ENCODE data around the gene PPP1R26.
"Not testable (repeated sequence)": the region's sequence is repeated elsewhere in the genome, so short reads cannot be mapped to it uniquely, and the experiment has no call there.

Gene PPP1R26, protein sequence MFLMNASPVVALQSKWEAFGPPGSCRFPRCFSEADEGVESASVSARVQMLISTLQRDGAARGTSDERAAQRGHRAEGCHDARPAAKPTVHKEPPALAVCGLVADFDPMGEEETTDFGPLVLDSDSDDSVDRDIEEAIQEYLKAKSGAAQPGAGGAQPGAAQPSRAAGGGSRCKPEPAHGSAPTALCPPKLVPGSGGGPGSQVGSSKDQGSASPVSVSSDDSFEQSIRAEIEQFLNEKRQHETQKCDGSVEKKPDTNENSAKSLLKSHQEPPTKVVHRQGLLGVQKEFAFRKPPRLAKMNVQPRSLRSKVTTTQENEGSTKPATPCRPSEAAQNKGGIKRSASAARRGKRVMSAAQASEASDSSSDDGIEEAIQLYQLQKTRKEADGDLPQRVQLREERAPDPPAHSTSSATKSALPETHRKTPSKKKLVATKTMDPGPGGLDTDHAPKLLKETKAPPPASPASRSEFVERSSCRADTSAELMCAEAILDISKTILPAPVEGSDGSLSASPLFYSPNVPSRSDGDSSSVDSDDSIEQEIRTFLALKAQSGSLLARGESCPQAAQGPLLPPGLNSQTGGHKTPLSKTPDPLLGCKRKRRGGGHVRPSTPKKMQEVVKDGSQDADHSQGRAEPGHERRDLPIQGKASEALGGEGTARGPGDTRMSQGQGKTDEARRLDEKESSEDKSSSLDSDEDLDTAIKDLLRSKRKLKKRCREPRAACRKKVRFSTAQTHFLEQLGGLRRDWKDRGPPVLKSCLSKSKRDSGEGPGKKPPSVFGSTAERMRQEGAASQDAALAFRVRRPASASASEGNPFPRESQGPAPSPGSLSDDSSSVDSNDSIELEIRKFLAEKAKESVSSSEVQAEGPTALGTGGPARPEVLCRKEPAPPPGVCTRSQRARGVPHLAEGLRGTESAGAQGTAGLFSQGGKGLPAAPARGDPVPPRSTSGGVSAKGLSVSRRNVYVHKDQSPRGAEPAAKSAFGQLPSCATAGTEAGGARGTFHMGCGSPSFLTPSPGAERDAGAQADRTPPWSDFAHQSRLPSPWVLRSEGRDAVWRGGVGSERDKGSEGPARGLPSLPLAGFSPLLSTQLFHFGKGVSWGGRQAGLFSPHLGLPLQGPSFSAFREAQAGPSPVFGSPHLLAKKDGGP (N-terminal part only)

DNA sequence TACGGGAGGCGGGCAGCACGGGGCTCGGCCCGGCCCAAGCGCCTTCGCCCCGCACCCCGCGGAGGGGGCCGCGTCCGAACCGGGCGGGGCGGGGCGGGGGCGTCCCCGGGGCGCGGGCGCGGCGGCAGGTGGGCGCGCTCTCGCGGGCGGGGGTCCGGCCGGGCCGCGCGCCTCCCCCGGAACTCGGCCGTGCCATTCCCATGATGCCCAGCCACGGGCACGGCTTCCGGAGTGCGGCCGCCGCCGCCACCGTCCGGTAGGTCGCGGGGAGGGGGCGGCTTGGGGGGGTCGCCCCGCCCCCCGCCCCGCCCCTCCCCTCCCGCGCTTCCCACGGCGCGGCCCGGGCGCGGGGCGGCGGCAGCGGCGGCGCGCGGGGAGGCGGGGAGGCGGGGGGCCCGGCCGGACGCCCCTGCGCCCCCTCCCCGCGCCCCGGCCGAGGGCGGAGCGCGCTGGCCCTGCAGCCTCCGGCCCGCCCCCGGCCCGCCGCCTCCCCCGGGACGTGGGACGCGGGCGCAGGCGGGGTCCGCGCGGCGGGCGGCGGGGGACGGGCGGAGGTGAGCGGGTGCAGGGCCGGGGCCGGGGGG, at the start of gene PPP1R26:
Gene PPP1R26, plus strand, starts transcription at position 314 of the 584 bp plus-strand sequence. CDS start 4,729 bp downstream, outside the sequence.
- peak; percentile 41 for DNase-seq

DNA sequence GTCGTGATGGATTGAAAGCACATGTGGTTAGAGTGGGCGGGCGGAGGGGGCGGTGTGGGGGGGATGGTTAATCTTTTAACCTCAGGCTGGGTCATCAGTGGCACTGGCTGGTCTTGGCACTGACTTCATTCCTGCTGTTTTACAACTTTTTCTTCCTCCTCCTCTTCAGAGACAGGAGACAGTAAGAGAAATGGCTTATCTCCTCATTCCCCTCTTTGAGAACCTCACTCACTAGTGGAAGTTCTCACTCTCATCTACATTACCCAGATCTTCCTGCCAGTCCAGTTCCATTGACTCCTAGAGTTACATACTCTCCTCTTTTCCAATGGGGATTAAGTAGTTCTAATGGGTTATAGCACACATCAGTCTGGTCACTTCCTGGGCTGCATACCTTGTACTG, 42.3 kb upstream of the PPP1R26 start:
- DNase-seq: no peak

DNA sequence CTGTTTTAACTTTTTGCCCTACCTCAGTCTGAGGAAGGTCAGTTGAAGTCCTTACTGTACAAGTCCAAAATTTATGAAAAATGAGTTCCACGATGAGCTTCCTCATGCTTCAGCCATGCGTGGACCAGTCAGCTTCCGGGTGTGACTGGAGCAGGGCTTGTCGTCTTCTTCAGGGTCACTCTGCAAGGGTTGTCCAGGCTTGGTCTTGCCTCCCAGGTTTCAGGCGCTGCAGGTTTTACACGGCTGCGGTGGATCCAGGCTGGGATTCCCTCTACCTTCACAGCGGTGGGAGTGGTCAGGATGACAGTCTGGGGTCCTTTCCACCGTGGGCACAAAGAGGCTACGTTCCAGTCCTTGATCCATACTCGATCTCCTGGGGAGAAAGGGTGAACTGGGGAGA, 41.9 kb upstream of the PPP1R26 start:
- DNase-seq: not testable (repeated sequence)

DNA sequence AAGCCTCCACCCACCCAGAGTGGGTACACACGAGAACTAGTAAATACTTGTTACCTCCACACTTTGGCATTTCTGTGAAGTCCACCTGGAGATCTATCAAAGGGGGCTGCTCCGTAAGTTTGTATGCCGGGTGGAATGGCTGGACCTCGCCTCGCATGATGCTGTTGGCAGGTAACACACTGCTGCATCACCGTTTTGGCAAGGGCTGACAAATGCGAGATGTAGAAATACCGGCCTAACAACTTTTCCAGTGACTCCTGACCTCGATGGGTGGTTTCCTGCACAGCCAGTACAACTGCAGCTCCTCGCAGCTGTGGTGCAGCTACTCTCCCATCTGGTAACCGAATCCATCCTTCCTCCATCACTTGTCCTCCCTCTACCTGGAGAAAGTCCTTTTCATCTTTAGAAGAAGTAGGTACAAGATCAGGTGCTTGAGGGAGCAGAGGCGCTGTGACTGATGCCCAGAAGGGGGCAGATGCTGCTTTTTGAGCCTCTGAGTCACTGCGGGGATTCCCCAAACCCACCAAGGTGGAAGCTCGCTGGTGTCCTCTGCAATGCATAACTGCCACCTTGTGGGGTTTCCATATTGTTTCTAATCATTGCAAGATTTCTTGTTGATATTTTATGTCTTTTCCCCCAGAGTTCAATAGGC, 40.9 kb upstream of the PPP1R26 start:
- not testable (repeated sequence) for DNase-seq

DNA sequence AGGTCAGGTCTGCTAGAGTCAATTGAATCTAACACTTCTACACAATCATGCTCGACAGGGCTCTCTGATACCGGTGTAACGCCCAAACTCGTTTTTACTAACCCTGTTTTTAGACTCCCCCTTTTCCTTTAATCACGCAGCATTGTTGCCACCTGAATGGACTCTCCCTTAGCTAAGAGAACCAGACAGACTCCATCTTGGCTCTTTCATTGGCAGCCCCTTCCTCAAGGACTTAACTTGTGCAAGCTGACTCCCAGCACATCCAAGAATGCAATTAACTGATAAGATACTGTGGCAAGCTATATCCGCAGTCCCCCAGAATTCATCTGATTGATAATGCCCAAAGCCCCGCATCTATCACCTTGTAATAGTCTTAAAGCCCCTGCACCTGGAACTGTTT, 40.1 kb upstream of the PPP1R26 start:
- not testable (repeated sequence) for DNase-seq

DNA sequence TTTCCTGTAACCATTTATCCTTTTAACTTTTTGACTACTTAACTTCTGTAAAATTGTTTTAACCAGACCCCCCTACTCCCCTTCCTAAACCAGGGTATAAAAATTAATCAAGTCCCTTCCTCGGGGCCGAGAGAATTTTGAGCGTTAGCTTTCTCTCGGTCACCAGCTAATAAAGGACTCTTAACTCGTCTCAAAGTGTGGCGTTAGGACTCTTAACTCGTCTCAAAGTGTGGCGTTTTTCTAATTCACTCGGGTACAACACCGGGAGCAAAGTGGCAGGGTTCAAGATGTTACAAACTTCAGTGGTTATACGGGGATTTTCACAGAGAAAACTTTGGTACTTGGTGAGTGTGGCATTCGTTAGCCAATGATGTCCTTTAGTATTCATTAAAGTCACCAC, 39.7 kb upstream of the PPP1R26 start:
- no peak for DNase-seq

DNA sequence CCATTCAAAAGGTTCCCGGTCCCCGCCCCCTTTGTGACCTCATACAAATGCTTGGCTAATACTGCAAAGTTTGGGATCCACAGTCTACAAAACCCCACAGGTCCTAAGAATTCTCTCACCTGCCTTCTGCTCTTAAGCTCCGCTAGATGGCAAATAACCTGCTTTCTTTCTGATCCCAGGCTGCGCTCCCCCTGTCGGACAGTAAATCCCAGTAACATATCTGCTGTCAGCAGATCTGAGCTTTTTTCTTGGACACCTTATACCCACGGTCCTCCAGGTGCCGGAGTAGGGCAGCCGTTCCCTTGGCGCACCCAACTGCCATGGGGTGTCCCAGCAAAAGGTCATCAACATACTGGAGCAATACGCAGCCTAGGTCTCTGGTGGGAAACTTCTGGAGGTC, 39.0 kb upstream of the PPP1R26 start:
- no peak for DNase-seq

DNA sequence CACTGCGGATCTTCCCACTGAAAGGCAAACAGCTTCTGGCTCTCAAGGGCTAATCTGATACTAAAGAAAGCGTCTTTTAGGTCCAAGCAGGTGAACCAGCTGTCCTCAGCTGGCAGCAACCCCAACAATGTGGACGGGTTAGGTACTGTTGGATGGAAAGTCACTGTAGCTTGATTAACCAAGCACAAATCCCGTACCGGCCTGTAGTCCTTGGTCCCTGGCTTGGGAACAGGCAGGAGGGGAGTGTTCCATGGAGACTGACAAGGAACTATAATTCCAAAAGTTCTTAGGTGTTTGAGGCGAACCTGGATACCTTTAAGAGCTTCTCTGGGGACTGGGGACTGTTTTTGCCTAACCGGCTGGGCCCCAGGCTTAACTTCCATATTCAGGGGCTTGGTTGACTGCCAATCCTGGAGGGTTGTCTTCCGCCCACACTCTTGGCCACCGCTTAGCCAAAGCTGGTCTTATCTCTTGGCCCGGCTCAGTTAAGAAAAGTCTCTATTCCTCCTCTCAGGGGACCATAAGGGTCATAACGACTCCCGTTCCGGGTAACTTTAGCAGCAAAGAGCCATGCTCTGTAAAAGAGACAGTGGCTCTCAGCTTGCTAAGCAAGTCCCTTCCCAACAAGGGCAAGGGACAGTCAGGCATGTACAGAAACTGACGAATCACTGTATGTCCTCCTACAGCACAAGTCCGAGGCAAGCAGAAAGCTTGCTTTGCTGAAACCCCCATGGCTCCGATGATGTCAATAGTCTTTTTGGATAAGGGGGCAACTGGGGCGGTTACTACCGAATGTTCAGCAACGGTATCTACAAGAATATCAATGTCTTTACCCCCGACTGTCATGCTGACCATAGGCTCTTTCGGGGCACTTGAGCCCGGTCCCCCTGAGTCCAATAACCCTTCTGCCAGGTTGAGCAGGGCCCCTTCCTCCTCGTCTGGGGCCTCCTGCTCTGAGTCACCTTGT, 38.2 kb upstream of the PPP1R26 start:
- peak; percentile 10 for DNase-seq

DNA sequence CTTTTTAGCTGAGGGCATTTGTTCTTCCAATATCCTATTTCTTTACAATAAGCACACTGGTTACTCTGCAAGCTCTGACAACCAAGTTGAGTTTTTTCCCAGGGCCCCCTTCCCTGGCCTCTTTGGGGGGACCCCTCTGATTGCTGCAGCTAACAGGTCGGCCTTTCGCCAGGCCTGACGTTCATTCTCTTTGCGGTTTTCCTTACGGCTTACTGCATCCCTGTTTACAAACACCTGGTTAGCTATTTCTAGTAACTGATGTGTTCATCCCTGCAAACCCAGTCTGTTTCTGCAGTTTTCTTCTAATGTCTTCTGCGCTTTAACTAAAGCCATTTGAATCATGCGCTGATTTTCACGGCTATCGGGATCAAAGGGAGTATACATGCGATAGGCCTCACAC, 37.5 kb upstream of the PPP1R26 start:
- no peak for DNase-seq

DNA sequence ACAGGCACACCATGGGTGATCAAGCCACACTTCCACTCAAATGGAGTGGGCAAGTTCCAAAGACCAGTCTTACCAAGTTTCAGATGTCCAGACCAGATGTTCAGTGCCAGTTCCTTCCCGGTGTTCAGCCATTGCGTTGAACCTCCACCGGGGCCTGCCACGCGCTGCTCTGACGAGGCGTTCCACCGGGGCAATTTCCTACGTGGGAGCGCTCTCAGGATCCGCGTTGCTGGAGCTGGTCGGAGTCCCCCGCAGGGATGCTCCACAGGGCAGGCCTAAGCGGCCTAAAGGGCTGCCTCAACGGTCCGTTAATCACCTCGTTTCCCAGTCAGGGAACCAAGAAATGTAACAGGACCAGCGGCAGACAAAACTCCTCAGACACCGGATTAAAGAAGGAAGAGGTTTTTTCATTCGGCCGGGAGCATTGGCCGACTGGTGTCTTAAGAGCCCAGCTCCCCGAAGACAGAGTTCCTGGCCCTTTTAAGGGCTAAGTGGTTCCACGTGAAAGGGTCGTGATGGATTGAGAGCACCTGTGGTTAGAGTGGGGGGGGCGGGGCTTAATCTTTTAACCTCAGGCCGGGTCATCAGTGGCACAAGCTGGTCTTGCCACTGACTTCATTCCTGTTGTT, 35.7 kb upstream of the PPP1R26 start:
- DNase-seq: peak; percentile 9

DNA sequence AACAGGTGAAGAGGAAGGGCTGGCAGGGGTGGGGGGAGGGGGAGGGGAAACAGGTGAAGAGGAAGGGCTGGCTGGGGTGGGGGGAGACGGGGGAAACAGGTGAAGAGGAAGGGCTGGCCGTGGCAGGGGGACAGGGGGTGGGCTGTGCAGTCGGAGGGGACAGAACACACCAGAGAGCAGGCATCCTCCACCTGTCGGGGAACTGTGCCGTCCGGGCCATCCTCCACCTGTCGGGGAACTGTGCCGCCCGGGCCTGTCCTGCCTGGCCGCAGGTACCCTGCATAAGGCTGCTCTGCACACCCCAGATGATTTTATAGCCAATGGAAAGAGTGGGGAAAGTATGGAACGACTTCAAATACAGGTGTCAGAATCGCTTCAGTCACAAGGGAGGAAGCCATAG, 32.5 kb upstream of the PPP1R26 start:
- DNase-seq: no peak

DNA sequence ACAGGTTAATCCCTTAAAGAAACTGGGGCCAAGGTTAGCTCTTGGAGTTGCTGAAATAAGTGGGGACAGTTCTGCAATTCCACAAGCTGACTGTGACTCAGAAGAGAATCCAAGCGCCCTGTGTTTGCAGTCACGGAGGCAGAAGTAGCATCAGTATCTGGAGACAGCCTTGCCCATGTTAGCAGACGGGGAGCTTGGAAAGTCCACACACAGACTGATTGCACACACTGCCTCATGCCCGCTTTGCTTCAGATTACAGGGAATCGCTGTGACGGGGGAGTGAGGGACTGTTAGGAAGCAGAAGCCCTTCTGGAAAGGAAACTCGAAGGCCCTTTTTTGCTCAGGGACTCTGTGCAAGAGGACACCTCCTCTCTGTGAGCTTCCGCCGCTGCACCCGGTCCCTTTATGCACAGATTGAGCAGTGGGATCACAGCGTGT, 30.9 kb upstream of the PPP1R26 start:
- no peak for DNase-seq

DNA sequence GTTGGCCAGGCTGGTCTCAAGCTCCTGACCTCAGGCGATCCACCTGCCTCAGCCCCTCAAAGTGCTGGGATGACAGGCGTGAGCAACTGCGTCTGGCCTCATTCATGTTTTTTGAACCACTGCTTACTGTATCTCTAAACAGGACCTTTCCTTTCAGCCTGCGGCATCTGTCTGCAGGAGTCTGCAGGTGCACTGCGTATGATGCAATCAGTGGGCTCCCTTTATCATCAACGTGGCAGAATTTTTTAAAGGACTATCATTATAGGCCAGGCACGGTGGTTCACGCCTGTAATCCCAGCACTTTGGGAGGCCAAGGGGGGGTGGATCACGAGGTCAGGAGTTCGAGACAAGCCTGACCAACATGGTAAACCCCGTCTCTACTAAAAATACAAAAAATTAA, 30.1 kb upstream of the PPP1R26 start:
- not testable (repeated sequence) for DNase-seq

DNA sequence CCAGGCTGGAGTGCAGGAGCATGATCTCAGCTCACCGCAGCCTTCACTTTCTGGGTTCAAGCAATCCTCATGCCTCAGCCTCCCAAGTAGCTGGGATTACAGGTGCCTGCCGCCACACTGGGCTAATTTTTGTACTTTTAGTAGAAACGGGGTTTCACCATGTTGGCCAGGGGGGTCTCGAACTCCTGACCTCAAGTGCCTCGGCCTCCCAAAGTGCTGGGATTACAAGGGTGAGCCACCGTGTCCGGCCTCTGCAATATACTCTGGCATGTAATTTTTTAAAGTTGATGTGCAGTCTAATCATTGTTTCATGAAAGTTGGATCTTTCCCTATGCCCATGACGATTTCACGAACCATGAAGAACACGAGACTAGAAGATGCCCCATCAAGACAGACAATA, 28.6 kb upstream of the PPP1R26 start:
- no peak for DNase-seq

DNA sequence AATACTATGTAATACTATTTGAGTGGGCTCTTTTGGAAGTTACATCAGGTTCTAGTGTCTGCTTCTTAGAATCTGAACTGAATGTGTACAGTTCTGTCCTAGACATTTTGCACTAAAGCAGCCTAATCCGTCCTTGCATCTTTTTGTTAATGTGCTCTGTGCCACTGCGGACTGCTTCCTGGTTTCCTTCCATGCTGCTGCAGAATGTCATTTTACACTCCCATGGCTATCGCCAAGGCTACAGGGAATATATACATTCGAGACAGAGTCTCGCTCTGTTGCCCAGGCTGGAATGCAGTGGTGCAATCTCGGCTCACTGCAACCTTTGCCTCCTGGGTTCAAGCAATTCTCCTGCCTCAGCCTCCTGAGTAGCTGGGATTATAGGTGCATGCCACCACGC, 27.7 kb upstream of the PPP1R26 start:
- not testable (repeated sequence) for DNase-seq

DNA sequence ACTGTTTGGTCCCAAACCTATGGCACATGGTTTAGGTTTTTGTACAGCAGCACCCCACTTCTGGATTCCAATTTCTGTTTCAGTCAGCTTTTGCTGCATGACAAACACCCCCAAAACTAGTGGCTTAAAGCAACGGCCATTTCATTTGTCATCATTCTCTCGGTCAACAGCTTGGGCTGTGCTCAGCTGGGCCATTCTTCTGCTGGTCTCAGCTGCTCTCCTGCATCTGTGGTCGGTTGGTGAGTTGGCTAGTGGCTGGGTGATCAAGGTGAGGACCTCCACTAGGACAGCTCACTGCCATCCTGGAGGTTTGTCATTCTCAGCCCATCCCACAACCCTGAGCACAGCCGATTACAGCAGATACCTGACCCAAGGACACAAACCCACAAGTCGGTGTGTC, 24.8 kb upstream of the PPP1R26 start:
- no peak for DNase-seq

DNA sequence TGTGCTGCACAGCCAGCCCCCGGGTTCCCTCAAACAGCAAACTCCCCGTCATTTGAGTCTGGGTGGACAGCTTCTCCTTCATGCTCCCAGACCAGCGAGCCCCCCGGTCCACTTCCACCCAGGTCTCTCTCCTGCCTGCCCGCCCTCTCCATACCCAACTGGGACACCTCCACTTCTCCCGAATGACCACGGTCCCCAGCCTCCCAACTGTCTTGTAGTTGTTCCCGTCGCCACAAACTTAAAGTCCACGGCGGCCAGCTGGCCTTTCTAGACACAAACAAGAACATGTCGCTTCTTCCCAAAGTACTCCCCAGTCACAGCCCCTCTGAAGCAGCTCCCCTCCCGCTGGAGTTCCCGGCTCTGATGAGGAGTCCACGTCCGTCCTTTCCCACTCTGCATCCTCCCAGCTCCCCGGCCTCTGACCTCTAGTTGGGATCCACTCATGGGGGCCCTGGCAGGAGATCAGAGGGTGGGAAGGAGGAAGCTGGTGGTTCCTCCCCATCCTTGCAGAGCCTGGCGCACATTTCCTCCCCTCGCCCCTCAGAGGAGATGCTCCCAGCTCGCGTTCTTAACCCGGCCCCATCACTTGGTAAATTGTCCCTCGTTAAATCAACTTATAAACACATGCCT, 24.1 kb upstream of the PPP1R26 start:
- DNase-seq: no peak

DNA sequence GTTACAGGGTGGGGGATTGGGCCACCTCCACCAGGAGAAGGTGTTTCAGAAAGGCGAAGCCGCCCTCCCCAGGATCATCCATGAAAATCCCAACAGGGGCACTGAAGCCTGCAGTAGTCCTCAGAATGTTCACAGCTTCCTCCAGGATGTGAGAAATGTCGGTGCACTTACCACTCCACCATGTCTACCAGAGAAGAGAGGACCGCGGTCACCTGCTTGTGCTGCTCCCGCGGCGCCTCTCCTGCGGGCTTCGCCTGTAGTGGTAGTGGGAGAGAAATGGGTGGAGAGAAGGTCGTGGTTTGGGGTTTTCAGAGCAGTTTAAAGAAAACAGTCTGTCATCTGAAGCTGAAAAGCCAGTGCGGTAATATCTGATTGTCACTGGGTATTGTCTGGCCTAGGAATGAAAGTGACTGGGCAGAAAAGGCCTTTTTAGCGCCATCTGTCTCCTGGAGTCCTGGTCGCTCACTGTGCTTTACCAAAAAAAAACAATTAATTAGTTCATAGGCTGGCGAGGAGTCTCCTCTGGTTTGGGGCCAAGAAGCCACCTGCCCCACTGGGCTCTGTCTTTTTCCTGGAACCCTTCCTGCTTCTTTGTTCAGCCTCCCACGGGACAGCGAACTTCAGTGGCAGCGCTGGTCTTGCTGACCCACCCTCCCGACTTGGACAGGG, 23.0 kb upstream of the PPP1R26 start:
- no peak for DNase-seq

DNA sequence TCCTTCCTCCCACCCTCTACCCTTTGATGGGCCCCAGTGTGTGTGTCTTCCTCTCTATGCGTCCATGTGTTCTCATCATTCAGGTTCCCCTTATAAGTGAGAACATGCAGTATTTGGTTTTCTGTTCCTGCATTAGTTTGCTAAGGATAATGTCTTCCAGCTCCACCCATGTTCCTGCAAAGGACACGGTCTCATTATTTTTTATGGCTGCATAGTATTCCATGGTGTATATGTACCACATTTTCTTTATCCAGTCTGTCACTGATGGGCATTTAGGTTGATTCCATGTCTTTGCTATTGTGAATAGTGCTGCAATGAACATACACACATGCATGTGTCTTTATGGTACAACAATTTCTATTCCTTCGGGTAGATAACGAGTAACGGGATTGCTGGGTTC, 21.1 kb upstream of the PPP1R26 start:
- not testable (repeated sequence) for DNase-seq

DNA sequence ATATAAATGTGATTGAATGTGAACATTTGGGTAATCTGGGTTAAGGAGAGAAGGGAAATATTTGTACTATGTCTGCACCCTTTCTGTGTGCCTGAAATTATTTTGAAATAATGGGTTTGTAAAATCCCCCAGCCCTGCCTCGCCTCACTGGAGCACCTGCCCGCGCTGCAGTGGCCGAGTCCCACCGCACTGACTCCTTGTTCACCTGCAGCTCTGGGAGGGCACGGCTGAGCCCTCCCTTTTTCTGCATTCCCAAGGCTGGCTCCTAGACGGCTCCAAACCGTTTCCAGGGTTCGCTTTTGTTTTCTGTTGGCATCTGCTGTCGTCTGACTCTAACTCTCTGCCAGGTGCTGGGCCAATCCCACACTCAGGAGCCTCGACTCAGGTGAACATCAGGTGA, 17.6 kb upstream of the PPP1R26 start:
- no peak for DNase-seq

Data from eye (tissue), 1 donor.